IPS DF 4.7 (cell line): ENCODE data around the gene TRIM24.

Source experiments
- DNase-seq: peaks from one replicate; pipeline ENCODE4 v3.0.0-alpha.2; 2013; ENCODE audit warnings: low spot score; ENCODE audit errors: extremely low read depth

TRIM24 gene

DNA sequence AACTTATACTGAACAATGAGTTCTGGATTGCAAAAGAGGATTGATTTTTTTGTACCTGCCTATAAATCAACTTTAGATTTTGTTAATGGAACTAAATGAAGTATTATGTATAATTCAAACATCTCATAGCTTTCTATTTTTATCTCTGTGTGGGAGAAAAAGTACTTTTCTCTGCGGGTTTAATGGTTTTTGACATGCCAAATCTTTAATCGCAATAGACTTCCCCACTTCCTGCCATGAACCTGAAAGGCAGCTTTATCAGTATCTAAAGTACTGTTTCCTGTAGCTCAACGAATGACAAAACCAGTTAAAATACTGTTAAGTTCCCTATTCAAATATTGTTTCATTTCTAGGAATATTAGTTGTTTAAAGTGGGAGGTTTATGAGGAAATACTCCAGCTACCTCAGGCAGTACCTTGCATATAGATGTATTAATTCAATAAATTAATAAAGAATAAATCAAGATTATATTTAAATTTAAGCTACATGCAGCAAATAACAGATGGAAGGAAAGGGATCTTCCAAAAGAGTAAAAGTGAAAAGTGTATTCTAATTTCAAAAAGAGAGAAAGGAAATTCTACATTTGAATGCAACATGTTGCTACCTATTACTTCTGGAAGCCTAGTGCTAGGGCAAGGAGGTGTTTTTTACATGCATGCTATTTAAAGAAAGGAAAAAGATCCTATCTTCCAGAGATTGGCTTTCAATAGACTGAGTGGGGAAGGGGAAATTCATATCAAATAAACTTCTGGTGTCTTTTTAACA, 165.2 kb downstream of the TRIM24 start:
- DNase-seq: no peak

- DNase-seq: no peak
Observed at GRCh38 chr7:138625849-138626230, 165.8 kb downstream of the TRIM24 start.

- no peak for DNase-seq
Observed at GRCh38 chr7:138626846-138627245, 166.8 kb downstream of the TRIM24 start.

GRCh38 chr7:138627361-138627760, 167.3 kb downstream of the TRIM24 start:
- no peak for DNase-seq

DNA sequence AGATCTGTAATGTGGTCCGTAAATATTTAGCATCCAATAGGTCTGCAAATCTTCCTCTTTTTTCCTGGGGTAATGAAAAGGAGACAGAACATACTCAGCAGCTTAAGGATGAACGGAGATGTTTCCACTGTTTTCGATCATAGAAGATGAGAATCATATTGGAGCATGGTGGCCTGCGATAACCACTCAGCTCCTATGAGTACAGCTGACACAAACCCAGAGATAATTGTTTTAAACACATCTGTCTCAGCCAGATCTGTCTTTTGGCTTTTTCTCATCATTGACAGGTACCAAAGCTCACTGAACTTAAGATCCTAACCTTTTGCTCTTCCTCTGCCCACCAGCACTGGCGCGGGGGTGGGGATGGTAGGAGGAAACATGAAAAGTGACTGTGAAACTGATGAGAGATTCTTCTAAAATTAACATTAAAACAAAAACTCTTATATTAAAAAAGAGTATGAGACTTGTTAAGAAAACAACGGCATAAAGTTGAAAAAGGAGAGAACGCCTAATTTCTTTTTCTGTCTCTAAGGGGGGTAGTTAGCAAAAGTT, 170.1 kb downstream of the TRIM24 start:
- DNase-seq: no peak

- DNase-seq: no peak
Observed at GRCh38 chr7:138632384-138632783, 172.3 kb downstream of the TRIM24 start.

DNA sequence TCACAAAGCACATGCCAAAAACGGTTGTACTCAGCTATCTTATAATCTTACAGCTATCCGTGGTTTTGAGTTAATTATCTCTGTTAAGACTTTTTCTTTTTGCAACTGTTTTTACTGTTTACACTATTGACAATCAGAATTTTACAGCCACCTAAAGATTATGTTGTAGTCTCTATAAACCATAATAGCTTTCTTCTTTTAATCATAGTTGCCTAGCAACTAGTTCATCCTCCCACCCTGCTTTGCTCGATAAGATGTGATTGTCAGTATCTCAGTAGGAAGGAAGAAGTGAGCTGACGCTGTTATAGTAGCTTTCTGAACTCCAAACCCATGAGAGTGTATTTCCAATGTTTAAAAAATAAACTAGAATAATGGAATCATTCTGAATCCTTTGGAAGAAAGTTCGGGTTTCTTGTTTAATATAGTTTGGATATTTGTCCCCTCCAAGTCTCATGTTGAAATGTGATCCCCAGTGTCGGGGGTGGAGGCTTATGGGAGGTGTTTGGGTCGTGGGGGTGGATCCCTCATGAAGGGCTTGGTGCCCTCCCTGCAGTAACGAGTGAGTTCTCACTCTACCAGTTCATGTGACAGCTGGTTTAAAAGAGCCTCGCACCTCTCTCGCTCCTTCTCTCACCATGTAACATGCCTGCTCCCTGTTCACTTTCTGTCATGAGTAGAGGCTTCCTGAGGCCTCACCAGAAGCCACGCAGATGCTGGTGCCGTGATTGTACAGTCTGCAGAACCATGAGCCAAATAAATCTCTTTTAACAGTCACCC, 173.0 kb downstream of the TRIM24 start:
- no peak for DNase-seq
